Measurements from ENCODE around the gene C10orf95. TPM values are rescaled to one million over a fixed set of nuclear protein-coding genes. Genes with fewer than 3 reads are reported as not detected.

The C10orf95 gene
- total and polyA plus RNA-seq, 2 of the 13 experiments (the other 11 are each of a cell fraction or from before 2014, with no cell fraction given), result 0.05 to 0.07 TPM

- TF ChIP-seq ZNF687 (CRISPR knock-in tag; IDR thresholded peaks at IDR 0.05) (no peak), SNAI1 (CRISPR knock-in tag; IDR thresholded peaks at IDR 0.05; ENCODE audit: borderline replicate concordance) (no peak), NPAS2 (CRISPR knock-in tag; IDR thresholded peaks at IDR 0.05; ENCODE audit: borderline replicate concordance) (no peak), TRAFD1 (CRISPR knock-in tag; IDR thresholded peaks at IDR 0.05; ENCODE audit: borderline replicate concordance) (no peak), DZIP1 (CRISPR knock-in tag; IDR thresholded peaks at IDR 0.05) (no peak), BATF2 (CRISPR knock-in tag; IDR thresholded peaks at IDR 0.05) (no peak)
Observed at GRCh38 chr10:102401342-102401654, 50.0 kb downstream of the C10orf95 start (continued).
